Hematopoietic multipotent progenitor cell treated with erythropoietin and hydrocortisone succinate and interleukin-3 and kit ligand, for 17 days (in vitro differentiated cells): Measurements from ENCODE around the gene MED15.
"Not testable (repeated sequence)": the region's sequence is repeated elsewhere in the genome, so short reads cannot be mapped to it uniquely, and the experiment has no call there.

Experiments used
- DNase-seq: peaks from one replicate; pipeline ENCODE4 v3.0.0-alpha.2; 2015; ENCODE audit warnings: low spot score

The MED15 gene

DNA sequence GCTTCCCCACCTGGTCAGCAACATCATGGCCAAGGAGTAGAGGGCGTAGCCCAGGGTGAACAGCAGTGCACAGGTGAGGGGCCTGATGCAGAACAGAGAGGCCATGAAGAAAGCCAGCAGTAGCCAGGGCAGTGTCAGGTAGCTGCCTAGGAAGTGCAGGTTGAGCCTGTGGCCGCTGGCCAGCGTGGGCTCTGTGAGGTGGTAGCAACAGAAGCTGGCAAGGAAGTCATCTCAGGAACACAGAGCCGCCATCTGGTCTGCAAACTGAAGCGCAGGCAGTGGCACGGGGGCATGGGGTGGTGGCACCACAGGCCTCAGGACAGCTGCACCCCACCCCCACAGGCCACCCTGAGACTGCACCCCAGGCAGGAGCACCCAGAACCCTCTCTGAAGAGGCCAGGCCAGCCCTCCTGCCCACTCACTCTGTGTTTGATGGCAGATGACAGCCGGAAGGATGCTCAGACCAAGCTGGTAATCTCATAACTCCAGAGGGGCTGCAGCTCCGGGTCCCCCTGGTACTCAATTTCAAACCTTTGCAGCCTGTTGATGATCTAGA is 95.3 kb downstream of the MED15 start:
- DNase-seq: no peak

DNA sequence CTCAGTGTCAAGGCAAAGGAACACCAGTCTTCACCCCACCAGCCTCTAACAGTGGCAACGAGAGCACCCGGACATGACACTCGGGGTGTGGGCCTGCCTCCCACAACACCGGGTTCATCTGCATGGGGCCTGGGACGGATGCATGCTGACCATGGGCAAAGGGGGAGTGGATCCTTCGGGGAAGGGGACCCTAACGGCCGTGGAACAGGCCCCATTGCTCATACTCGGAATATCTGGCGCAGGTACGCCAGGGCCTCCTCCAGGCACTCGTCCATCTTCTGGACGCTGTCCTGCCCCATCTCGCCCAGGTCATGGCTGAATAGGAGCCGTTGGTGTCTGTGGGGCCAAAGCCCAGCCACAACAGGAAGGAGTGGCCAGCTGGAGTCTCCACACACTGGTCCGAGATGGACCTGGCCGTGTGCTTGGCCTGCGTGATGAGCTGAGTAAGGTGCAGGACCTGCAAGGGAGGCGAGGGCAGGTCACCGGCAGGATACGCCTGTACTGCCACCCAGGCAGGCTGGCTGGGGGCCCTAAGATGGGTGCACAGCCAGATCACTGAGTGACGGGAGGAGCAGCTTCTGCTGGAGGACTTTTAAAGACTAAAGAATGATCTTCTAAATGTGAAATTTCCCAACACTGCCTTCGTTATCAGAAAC is 96.8 kb downstream of the MED15 start:
- DNase-seq: no peak

DNA sequence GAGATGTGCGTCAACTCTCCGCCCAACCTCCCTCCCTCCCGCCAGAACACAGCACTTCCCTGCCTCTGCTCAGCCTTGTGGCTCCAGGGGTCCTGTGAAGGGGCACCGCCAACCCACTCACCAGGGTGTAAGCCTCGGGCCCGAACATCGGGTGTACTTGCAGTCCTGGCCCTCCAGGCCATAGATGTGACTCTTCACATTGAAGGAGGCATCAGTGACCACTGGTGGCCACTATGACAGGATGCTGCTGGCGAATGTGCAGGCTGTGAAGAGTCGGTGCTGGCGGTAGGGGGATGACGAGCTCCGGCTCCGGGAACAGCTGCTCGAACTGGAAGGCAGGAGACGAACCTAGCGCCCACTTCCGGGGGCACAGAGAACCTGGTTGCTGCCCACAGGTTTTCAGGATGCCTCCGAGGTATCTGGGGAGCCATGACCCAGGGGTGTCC is 97.4 kb downstream of the MED15 start:
- no peak for DNase-seq

DNA sequence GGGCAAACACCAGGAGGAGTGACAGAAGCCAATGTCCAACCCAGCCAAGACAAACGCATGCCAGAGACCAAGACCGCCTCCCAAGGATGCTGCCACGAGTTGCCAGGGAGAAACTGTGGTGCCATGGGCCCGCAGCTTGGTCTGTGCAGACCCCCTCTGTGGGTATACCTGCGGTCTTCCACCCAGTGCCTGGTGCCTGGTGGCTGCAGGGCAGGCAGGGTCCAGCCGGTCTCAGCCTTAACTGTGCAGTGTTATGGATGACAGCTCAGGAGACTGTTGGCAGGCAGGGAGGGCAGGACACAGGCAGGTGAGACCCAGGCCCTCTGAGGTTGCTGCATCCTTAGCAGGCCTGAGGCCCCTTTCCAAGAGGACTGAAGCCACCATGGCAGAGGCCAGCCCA is 97.9 kb downstream of the MED15 start:
- no peak for DNase-seq

DNA sequence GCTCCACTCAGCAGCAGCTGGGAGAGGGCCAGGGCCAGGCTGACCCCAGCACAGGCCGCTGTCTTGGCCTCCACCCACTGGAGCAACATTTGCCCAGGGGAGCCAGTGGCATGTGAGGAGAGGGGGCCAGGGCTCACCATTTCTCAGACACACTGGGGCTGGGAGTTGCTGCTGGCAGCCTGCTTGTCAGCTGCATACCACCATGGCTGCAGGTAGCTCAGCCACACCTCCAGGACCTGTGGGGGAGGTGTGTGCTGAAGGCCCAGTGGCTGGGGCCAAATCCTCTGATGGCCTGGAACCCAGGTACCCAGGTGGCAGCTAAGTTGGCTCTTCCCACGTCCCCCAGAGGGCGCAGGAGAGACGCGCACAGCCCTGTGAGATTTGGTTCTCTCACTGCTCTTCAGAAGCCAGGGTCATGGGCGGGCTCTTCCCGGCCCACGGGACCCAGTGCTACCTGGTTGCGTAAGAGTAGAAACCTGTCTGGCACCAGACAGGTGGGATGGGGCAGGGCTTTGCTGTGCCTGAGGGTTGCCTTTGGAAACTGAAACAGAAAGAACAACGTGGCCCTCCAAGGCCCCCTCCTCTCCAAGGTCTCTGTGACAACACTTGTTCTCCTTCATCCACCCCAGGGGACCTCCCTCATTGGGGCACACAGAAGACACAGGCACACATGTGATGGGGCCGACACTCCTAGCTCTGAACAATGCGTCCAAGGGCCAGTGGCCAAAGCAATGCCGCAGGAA is 98.8 kb downstream of the MED15 start:
- DNase-seq: peak; percentile 30

DNA sequence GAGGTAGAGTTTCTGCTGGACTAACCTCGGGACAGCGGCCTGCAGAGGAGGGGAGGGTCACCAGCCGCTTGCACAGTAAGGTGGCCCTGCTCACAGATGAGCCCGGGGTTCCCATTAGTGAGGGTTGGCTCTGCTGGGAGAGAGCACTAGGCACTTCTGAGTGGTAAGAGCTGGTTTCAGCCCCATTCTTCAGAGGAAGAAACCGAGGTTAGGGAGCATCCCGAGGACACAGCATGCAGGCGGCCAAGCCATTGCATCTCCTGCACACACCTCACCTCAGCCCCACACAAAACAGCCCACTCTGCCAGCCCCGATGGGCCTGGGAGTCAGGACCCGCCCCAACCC is 99.3 kb downstream of the MED15 start:
- no peak for DNase-seq

DNA sequence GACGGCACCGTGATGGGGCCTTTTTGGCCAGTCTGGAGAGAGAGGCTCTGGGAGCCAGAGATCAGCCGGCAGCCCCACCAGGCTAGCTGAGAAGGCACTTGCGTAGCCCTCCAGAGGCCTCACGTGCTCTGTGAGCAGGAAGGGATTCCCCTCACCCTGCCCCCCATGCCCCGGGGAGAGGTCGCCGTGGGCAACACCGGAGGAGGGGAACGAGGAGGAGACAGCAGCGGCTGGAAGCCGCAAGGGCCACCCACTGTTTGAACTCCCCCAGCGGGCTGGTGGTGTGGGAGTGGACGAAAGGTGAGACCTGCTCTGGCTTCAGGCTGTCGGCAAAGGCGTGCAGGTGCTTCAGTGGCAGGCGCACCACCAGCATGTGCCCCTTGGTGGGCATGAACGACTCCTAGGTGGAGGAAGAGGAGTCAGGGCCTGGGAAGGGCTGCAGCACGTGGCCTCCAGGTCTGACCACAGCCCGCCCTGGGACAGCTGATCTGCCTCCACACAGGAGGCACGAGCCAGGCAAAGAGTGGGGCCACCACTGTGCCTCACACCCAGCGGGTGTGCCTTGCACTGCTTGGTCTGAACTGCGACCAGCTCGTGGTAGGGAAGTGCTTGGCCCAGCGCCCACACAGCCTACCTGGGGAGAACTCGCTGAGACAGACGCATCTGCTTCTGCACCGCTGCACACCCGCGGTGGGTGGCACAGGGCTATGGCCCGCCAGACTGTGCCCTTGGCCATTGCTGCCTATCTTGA is 99.9 kb downstream of the MED15 start:
- no peak for DNase-seq

DNA sequence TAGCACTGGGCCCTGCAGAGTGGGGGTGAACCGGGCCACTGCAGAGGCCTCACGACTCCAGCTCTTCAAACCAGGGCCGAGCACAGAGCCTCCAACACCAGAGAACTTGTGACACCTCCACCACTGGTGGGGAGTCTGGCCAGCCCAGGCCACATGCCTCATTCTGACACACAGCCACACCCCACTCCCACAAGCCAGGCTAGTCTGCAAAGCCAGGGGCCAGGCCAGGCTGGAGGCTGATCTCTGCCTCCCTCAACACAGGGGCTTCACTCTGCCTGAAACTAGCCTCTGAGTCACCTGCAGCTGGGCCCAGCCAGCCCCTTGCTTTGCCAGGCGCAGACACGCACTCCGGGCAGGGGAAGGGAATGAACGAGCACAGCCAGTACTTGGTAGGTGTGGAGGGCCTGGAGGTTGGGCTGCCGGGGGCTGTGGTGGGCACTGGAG is 102.9 kb downstream of the MED15 start:
- DNase-seq: no peak

DNA sequence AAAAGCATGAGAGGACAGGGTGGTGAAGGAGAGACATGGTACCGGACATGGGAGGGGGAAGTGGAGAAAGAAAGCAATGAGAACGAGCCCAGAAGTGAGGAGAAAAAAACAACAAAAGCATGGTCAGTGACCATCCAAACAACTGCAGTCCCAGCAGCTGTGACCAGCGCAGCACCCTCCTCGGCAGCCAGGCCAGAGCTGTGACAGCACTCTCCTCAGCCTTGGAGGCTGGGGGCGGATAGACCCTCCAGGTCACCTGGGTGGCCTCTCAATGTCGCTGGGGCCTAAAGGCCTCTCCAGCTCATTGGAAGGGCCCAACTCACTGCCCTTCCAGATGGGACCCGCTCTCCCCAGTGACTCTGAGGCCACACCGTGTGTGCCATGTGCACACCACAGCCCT is 103.3 kb downstream of the MED15 start:
- no peak for DNase-seq

DNA sequence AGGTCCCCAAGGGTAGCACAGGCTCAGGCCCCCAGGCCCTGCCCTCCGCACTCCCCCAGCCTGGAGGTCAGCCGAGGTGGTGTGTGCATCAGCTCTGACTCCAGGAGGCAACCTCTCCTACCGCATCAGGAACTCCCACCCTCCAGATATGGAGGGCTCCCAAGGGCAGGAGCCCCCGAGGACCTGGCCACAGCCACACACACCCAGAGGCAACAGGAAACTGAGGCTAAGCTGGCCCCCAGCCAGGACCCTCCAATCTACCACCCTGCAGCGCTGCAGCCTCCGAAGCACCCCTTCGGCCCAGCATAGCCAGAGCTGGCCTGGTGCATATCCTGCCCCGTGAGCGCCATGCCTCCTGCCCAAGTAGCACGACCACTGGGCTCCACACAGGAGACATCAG is 104.0 kb downstream of the MED15 start:
- no peak for DNase-seq

DNA sequence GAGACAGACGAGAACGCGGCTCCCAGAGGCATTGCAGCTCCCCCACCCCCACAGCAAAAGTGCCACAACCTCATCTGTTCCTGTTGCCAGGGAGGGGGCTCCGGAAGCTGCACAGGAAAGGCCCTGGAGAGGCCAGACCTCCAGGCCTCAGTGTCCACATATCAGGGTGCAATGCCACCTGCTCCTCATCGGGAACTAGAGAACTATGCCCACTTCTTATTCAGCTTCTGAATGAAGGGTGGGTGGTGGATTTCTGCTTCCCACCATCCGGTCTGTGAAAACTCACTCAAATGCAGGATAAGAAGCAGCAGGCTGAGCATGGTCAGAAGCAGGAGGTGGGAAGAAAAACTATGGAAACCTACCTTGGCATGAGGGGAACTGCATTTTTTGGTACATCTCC is 105.9 kb downstream of the MED15 start:
- no peak for DNase-seq

DNA sequence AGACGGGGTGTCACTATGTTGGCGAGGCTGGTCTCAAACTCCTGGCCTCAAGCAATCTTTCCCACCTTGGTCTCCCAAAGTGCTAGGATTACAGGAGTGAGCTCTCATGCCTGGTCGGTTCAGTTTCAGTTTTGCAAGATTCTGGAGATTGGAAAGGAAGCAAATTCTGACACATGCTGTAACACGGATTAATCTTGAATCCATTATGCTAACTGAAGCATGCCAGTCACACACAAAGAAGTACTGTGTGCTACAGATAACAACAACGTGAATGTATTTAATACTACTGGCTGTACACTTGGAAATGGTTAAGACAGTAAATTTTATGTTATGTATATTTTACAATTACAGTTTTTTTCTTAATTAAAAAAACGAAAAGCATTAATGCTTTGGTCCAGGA is 107.6 kb downstream of the MED15 start:
- no peak for DNase-seq

DNA sequence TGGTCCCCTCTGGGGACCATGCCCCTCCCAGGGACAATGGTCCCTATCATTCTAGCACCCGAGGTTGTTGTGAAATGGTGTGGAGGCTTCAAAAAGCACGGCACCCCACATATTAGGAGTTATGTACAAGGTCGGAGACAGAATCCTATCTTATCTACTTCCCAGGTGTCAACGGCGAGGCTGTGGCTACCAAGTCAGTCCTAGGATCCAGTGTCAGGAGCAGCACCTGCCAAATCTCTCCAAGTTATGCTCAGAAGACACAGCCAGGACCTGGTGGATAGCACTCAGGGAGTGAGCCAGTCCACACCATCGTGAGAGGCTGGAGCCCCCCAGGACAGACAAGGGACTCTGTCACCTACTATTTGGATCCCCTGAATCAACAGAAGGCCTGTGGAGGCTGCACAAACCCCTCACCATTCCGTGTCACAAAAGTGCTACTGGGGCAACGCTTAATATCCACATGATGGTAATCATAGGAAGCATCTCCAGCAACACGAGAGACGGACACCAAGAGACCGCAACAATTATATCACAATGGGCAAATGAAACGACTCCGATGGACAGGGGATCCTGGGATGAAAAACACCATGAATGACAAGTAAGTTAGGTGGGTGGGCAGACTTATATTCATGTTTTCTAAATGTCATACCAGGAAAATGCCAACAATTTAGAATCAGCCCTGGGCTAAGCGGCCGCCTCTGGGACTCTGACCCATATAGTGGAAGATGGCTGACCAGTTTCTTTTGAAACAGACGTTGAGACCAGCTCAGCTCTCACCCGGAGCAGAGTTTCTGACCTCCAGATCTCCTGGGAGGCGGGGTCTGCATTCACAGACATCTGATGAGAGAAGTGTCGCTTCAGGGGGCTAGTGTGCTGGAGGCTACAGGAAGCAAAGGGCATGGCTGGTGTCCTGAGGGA is 108.4 kb downstream of the MED15 start:
- DNase-seq: no peak

DNA sequence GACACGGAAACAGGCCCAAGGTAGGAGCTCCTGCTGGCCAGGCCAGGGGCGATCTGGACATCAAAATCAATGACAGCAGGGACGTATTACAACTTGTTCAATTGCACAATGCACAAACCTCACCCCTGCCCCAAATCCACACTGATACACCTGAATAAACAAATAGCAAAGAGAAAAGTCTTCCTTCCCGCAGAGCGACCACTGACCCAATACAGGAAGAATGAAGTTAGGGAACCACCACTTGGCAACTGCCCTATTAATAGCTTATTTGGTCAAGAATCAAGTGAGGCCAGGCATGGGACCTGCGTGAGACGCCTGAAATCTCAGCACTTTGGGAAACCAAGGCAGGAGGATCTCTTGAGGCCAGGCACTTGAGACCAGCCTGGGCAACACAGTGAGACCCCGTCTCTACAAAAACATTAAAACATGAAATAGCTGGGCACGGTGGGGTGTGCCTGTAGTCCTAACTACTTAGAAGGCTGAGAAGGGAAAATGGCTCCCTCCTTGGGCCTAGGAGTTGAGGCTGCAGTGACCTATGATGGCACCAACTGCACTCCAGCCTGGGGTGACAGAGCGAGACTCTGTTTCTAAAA is 109.1 kb downstream of the MED15 start:
- no peak for DNase-seq

DNA sequence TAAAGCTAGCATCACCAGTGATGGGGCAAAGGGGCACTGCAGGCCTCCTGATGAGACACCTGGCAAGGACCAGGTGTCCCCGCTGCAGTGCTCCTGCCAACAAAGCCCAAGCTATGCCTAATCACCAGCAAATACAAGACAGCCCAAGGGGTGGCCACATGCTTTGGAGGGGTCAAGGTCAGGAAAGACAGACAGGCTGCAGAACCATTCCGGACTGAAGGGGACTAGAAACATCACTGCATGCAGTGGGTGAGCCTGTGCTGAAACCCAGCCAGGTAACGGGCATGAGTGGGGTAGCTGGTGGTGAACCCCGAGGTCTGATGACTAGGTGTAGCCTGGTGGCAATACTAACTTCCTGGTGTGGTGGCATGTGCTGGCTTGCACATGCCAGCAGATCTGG is 111.1 kb downstream of the MED15 start:
- DNase-seq: no peak

DNA sequence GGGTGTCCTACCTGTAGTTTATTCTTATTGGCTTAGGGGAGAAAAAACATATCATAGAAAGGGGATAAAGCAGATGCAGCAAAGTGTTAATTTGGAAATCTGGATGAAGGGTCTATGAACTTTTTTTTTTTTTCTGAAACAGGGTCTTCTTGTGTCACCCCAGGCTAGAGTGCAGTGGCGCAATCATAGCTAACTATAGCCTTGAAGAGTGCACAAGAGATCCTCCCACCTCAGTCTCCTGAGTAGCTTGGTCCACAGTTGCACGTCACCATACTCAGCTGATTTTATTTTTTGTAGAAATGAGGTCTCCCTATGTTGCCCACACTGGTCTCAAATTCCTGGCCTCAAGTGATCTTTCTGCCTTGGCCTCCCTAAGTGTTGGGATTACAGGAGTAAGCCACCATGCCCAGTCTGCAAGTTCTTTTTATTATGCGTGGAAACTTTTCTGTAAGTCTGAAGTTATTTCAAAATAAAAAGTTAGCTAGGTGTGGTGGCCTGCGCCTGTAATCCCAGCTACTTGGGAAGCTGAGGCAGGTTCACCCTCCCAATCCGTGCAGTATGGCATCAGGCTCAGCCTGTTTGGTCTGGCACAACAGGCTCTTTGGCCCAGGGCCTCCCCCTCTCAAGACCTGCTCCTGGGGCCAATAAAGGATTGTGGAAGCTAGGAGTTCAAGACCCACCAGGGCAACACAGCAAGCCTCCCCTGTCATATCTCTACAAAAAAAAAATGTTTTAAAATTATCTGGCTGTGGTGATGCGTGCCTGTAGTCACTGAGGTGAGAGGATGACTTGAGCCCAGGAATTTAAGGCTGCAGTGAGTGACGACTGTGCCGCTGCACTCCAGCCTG is 111.9 kb downstream of the MED15 start:
- no peak for DNase-seq

DNA sequence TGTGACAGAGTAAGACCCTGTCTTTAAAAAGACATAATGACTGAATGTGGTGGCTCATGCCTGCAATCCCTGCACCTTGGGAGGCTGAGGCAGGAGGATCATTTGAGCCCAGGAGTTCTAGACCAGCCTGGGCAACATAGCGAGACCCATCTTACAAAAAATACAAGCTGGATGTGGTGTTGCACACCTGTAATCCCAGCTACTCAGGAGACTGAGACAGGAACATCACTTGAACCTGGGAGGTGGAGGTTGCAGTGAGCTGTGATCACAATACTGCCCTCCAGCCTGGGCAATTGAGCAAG is 112.4 kb downstream of the MED15 start:
- DNase-seq: not testable (repeated sequence)

DNA sequence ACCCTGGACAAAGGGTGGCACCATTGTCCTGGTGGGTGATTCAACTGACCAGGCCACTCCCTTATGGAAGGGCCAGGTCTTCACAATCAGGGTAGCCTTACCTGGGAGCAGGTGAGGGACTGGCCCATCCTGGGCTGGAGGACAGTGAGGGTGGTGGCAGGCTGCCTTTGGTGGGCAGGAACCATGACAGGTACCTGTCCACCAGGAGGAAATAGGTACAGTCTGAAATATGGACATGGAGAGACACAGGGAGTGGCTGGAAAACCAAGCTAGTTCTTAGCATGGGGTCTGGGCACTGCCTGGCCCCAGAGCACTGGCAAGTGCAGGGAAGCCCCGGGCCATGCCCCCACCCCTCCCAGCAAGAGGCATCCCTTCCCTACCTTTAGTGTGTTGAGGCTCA is 113.8 kb downstream of the MED15 start:
- DNase-seq: no peak

DNA sequence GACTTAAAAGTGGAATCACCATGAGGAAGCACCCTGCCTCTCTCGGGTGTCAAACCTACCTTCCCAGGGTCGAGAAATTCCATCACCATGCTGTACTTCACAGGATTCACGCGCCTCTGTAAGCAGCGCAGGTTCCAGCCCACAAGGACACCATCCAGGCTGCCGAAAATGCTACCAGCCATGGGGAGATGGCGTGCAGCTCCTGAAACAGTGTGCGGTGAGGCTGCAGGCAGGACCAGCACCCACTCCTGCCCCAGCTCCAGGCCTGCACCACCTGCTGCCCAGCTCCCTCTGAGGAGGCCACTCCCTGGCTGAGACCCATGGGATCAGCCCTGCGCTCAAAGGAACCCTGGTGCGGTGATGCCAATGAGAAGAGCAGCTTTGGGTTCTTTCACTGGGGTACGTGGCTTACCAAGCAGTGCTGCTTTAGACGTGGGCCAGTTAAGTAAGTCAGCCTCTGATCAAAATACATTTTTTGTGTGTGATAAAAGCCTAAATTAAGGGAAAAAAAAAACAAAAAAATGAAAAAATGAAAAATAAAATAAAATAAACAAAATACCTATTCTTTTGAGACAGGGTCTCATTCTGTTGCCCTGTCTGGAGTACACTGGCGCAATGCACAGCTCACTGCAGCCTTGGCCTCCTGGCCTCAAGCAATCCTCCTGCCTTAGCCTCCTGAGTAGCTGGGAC is 115.4 kb downstream of the MED15 start:
- no peak for DNase-seq

DNA sequence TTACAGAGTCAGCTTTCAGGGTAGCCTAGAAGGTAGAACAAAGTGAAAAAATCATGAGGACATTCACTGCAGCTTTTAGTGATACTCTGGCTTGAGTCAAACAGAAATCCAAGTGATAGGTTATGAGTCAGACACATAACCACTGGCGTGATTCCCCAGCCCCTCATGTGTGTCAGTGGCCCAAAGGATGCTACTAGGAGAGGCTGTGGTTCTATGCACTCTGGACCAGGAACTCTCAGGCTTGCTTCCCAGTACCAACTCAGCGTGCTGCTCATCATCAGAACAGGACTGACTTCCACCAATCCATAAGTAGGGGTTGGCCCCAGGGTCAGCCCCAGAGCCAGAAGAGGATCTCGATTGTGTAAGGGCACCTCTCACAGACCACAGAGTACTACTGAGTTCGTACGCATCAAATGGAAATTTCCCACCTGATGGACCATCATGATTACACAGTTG is 116.8 kb downstream of the MED15 start:
- no peak for DNase-seq
